ENCODE measurements around the gene TOMM40L. TPM values are rescaled to one million over a fixed set of nuclear protein-coding genes. Genes with fewer than 3 reads are reported as not detected.
A peak's percentile ranks its signal among the peaks of the same experiment; 100 is the strongest.

The TOMM40L gene
- polyA plus RNA-seq (2011; rRNA removed) = 9.6 and 13.1 TPM in 2 replicates
- polyA minus RNA-seq (2011; rRNA and poly(A)+ RNA removed) = 10.3 and 14.9 TPM in 2 replicates

DNA sequence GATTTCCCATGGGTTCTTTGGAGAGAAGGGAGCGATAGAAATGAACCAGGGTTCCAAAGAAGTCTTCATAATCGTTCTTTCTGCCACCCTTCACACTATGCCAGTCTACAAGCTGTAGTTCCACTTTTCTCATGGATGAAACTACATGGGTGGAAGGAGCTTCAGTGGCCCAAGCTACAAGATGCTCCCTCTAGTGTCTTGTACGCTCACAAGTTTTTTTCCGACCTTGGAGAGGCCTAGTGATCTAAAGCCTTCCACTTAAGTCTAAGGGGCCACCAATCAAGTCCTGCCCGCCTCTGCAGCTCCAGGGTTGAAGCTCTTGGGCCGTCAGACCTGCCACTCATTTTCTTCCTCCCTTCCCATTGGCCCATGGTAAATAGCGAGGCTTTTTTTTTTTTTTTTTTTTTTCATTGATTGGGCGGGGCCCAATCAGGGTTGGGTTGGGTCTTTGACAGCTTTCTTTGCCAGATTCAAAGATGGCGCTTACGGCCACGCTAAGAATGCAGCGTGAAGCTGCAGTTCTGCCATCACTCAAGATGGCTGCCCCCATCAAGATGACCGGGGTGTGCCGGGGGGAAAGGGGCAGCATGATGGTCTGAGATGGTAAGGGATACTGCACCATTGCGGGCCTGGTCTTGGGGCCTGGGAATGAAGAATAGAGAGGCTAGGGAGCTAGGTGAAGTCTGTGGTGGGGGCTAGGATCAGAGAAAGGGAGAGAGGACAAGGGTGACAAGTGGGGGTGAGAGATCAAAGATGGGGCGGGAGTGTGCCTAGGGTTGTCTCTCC, at the start of gene TOMM40L:
Gene TOMM40L (plus strand): TSS at position 527 of the 786 bp plus-strand sequence. CDS start 430 bp downstream, outside the sequence.
- DNase-seq (ENCODE audit: low read depth) = peak; percentile 99
- CTCF ChIA-PET = interaction anchor here (0.5 to 10.0 kb wide), 27 partner anchors 9 to 211 kb away, joined by 3 to 159 read pairs (median 7); partner anchors contain the start of genes ADAMTS4, FCER1G, NDUFS2 and NR1I3
- POLR2A ChIA-PET = interaction anchor here (0.6 to 0.8 kb wide), 5 partner anchors 24 to 126 kb away, joined by 3 to 12 read pairs (median 4); no protein-coding TSS in a partner anchor

DNA sequence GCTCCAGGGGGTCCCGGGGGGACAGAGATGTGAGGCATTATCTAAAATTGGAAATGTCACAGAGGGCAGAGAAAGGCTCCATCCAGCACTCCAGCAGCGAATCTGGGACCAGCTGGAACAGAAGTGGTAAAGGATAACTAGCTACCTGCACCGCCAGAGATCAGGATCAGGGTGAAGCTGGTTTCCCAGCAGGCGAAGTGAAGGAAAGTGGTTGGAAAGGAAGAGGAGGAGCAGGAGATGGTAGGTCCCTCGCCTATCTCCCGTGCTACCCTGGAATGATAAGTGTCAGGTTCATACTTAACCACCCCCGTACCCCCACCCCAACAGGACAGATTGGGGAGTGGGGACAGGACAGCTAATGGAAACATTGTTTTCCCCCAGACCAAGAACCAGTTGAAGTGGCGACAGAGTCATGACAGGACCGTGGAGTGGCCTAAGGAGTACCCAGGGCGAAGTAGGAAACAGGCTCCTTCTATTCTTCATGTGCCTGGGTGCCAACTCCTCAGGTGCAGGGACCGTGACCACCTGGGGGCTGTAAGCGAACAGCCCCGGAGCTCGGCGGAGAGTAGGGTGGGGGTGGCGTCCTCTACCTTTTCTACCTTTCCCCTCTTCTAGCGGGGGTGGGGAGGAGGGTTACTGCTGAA, 49.3 kb upstream of the TOMM40L start:
- H3K27me3 ChIP-seq (ENCODE audit: control insufficient read depth, insufficient read depth, low read length) = no peaks in the 10 kb centered on the region
- H3K36me3 ChIP-seq (ENCODE audit: control insufficient read depth, insufficient read depth, low read length) = peaks cover 11% of the 10 kb centered on the region
- ChIA-PET CTCF (interaction anchor here (0.6 to 1.9 kb wide), 5 partner anchors 11 to 50 kb away, joined by 3 to 6 read pairs (median 3); partner anchors contain the start of genes FCER1G and PPOX), POLR2A (no interaction called here)
- DNase-seq (ENCODE audit: low read depth) = no peak
- TF ChIP-seq, protein P1, sequence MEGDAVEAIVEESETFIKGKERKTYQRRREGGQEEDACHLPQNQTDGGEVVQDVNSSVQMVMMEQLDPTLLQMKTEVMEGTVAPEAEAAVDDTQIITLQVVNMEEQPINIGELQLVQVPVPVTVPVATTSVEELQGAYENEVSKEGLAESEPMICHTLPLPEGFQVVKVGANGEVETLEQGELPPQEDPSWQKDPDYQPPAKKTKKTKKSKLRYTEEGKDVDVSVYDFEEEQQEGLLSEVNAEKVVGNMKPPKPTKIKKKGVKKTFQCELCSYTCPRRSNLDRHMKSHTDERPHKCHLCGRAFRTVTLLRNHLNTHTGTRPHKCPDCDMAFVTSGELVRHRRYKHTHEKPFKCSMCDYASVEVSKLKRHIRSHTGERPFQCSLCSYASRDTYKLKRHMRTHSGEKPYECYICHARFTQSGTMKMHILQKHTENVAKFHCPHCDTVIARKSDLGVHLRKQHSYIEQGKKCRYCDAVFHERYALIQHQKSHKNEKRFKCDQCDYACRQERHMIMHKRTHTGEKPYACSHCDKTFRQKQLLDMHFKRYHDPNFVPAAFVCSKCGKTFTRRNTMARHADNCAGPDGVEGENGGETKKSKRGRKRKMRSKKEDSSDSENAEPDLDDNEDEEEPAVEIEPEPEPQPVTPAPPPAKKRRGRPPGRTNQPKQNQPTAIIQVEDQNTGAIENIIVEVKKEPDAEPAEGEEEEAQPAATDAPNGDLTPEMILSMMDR (IDR thresholded peaks at IDR 0.05; ENCODE audit: insufficient read depth, low read depth, low read length) = no peak
- peak overlapping the region; percentile 95 for H3K4me3 ChIP-seq (ENCODE audit: low read depth, low read length)

More for the DNA sequence above, at the start of gene TOMM40L:
- TF ChIP-seq, protein P1 (IDR thresholded peaks at IDR 0.05; ENCODE audit: insufficient read depth, low read depth, low read length) = peak; percentile 76
- peak within 1 kb of the TSS; percentile 63 for H3K4me3 ChIP-seq (ENCODE audit: low read depth, low read length)
- H3K27me3 ChIP-seq (ENCODE audit: control insufficient read depth, insufficient read depth, low read length) = no peaks in the 10 kb centered on the region
- H3K36me3 ChIP-seq (ENCODE audit: control insufficient read depth, insufficient read depth, low read length) = peaks cover 6% of the 10 kb centered on the region

DNA sequence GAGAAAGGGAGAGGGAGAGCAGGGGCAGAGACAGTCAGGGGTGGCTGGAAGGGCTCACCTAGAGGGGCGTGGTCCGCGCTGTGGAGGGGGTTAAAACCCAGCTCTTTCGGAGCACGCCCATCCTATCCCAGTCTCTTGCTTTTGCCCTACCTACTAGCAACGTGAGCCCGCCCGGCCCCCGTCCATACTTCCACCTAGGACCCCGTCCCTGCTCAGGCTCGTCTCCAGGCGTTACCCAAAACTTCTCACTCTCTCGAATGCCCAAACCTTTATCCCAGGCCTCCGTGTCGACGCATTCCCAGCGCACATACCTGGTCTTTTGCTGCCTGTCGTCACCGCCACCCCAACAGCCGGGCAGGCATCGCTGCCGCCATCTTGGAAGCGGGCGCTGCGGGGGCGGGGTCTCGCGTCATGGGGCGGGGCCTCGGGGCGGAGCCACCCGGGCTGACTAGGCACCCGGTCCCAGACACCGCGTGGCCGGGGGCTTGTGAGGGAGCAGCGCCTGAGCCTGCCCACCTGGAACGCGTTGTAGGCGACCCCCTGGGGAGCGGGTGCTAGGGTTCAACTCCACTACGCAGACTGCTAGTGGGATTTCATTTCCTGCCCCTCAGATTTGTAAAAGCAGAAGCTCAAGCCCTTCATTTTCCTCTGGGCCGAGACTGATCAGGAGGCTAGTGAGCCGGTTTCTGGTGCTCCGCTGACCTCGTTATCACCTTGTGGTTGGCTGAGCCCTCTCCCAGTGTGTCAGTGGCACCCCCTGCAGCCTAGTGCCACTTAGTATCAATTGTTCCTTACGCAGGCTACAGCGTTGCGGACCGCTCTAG, 48.5 kb upstream of the TOMM40L start, which contains the start of gene B4GALT3:
Gene B4GALT3 (minus strand): TSS at position 396 of the 824 bp plus-strand sequence. CDS start 1,447 bp downstream, outside the sequence.
- TF ChIP-seq, protein P1 (IDR thresholded peaks at IDR 0.05; ENCODE audit: insufficient read depth, low read depth, low read length) = no peak
- no peaks in the 10 kb centered on the region for H3K27me3 ChIP-seq (ENCODE audit: control insufficient read depth, insufficient read depth, low read length)
- H3K4me3 ChIP-seq (ENCODE audit: low read depth, low read length) = peak within 1 kb of the TSS; percentile 95
- DNase-seq (ENCODE audit: low read depth) = no peak
- CTCF ChIA-PET = interaction anchor here (0.6 to 1.9 kb wide), 4 partner anchors 11 to 38 kb away, joined by 3 to 6 read pairs (median 4); partner anchors contain the start of genes FCER1G and PPOX
- peaks cover 9% of the 10 kb centered on the region for H3K36me3 ChIP-seq (ENCODE audit: control insufficient read depth, insufficient read depth, low read length)
- POLR2A ChIA-PET = no interaction called here

DNA sequence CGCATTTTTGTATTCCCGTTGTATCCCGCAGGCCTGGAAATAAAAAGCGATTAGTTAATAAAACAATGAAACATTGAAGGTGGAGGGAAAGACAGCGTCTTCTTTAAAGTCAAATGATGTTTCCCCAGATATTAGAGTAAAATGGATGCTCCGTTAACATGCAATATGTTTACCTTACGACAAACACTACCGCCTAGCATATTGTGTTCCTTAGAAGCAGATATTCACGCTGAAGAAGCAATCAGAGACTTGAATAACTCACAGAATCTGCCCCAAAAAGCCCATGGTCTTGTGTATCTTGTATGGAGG, 48.0 kb upstream of the TOMM40L start:
- no peak for DNase-seq (ENCODE audit: low read depth)
- TF ChIP-seq, protein P1 (IDR thresholded peaks at IDR 0.05; ENCODE audit: insufficient read depth, low read depth, low read length) = no peak
- CTCF ChIA-PET = interaction anchor here (1.0 kb wide), 1 partner anchor 12 kb away, joined by 3 read pairs; the partner anchor contains the start of gene PPOX
- Histone ChIP-seq H3K27me3 (ENCODE audit: control insufficient read depth, insufficient read depth, low read length) (no peaks in the 10 kb centered on the region), H3K4me3 (ENCODE audit: low read depth, low read length) (peak overlapping the region; percentile 95; the same call in 1 of the 2 replicates), H3K36me3 (ENCODE audit: control insufficient read depth, insufficient read depth, low read length) (peaks cover 9% of the 10 kb centered on the region)
- POLR2A ChIA-PET = no interaction called here

All from BJ (cell line).